Hepatocyte (in vitro differentiated cells): ENCODE results near the gene IAH1. TPM values are rescaled to one million over a fixed set of nuclear protein-coding genes. Genes with fewer than 3 reads are reported as not detected.

Experiments
- DNase-seq: peaks from one replicate; pipeline ENCODE4 v3.0.0-alpha.2; 2016; ENCODE audit warnings: low spot score
- H2AFZ ChIP-seq: fragments of 200-600 bp; sonication (generic); 2 replicates; pipeline ENCODE4 v1.6.0; 2016; ENCODE audit warnings: antibody characterized with exemption, mild to moderate bottlenecking
- H3K27ac ChIP-seq: fragments of 200-600 bp; sonication (generic); 2 replicates; pipeline ENCODE4 v1.5.1; 2016; ENCODE audit warnings: mild to moderate bottlenecking
- H3K27me3 ChIP-seq: fragments of 200-600 bp; sonication (generic); 2 replicates; pipeline ENCODE4 v1.6.1; 2016
- H3K36me3 ChIP-seq: fragments of 200-600 bp; sonication (generic); replicated peaks from 2 replicates; pipeline ENCODE4 v1.5.1; 2016; ENCODE audit warnings: low read depth; ENCODE audit not compliant: insufficient read depth
- H3K4me1 ChIP-seq: fragments of 200-600 bp; sonication (generic); 2 replicates; pipeline ENCODE4 v1.5.1; 2016; ENCODE audit warnings: mild to moderate bottlenecking, moderate library complexity; ENCODE audit not compliant: insufficient read depth
- H3K4me2 ChIP-seq: fragments of 200-600 bp; sonication (generic); 2 replicates; pipeline ENCODE4 v1.6.0; 2016
- H3K4me3 ChIP-seq: fragments of 200-600 bp; sonication (generic); 2 replicates; pipeline ENCODE4 v1.5.1; 2016; ENCODE audit warnings: mild to moderate bottlenecking
- H3K79me2 ChIP-seq: fragments of 200-600 bp; sonication (generic); 2 replicates; pipeline ENCODE4 v1.6.0; 2017; ENCODE audit warnings: mild to moderate bottlenecking
- H3K9me2 ChIP-seq: fragments of 200-600 bp; sonication (generic); replicated peaks from 2 replicates; pipeline ENCODE4 v1.6.0; 2017; ENCODE audit warnings: mild to moderate bottlenecking; ENCODE audit not compliant: insufficient read depth
- H3K9me3 ChIP-seq: fragments of 200-600 bp; sonication (generic); 2 replicates; pipeline ENCODE4 v1.5.1; 2016; ENCODE audit warnings: low read depth, mild to moderate bottlenecking
- H4K20me1 ChIP-seq: fragments of 200-600 bp; sonication (generic); 2 replicates; pipeline ENCODE4 v1.6.0; 2016; ENCODE audit warnings: mild to moderate bottlenecking; ENCODE audit not compliant: insufficient read depth, poor library complexity, severe bottlenecking
- CTCF ChIP-seq: fragments of 200-600 bp; sonication (generic); IDR thresholded peaks from 2 replicates; pipeline ENCODE4 v1.5.1; 2016; ENCODE audit warnings: antibody characterized with exemption, mild to moderate bottlenecking; ENCODE audit not compliant: poor library complexity
- EZH2 ChIP-seq: fragments of 200-600 bp; sonication (generic); IDR thresholded peaks from 2 replicates; pipeline ENCODE4 v1.6.1; 2016; ENCODE audit warnings: antibody characterized with exemption, mild to moderate bottlenecking, borderline replicate concordance
- EZH2phosphoT487 ChIP-seq: fragments of 200-600 bp; sonication (generic); IDR thresholded peaks from one replicate; pipeline ENCODE4 v1.6.1; 2018; ENCODE audit warnings: antibody characterized with exemption, mild to moderate bottlenecking, low read depth, moderate library complexity; ENCODE audit not compliant: unreplicated experiment, severe bottlenecking
- WGBS: methylation state at CpG from one replicate; pipeline ENCODE4 v1.1.6; 2016; ENCODE audit warnings: low lambda C conversion rate; ENCODE audit errors: missing lambda C conversion rate; 5-methylcytosine and 5-hydroxymethylcytosine counted together
- polyA plus RNA-seq: library from polyadenylated mRNA; unstranded; fragments of >200 nt; fragmentation: Nextera tagmentation; extraction: Ambion mirVana; gene quantifications from 2 replicates; pipeline ENCODE4 v1.2.1, GENCODE V29; 2016
- total RNA-seq: library from RNA; depleted of rRNA; stranded (reverse); fragments of >200 nt; gene quantifications from 2 replicates; pipeline ENCODE4 v1.2.3, GENCODE V29; 2014

Gene IAH1
- total and polyA plus RNA-seq, 2 experiments from 2014 or later = 44.2 to 46.7 TPM

GRCh38 chr2:9518780-9519179, 44.4 kb downstream of the IAH1 start:
- 98% methylated on average over 7 of the region's 7 CpGs for WGBS
- Histone ChIP-seq H3K36me3 (peaks cover 4% of the 10 kb centered on the region), H3K4me2 (no peak overlapping the region), H3K79me2 (peaks cover 3% of the 10 kb centered on the region), H4K20me1 (no peaks in the 10 kb centered on the region), H3K27me3 (no peaks in the 10 kb centered on the region), H3K9me2 (no peaks in the 10 kb centered on the region), H3K9me3 (no peaks in the 10 kb centered on the region), H3K27ac (no peak overlapping the region), H3K4me1 (no peaks in the 10 kb centered on the region), H3K4me3 (no peak overlapping the region), H2AFZ (no peak overlapping the region)
- no peak for DNase-seq
- TF ChIP-seq EZH2phosphoT487 = no peak
- TF ChIP-seq EZH2 = no peak
- TF ChIP-seq CTCF = no peak

- Histone ChIP-seq H3K4me3 (no peak overlapping the region), H3K9me2 (no peaks in the 10 kb centered on the region), H3K4me2 (no peak overlapping the region), H3K9me3 (no peaks in the 10 kb centered on the region), H3K79me2 (peaks cover 3% of the 10 kb centered on the region), H3K27ac (no peak overlapping the region), H3K27me3 (no peaks in the 10 kb centered on the region), H3K4me1 (no peaks in the 10 kb centered on the region), H2AFZ (no peak overlapping the region), H4K20me1 (no peaks in the 10 kb centered on the region), H3K36me3 (peaks cover 4% of the 10 kb centered on the region)
- 95% methylated on average over 2 of the region's 2 CpGs for WGBS
- DNase-seq = no peak
- TF ChIP-seq EZH2 = no peak
- TF ChIP-seq CTCF = no peak
- TF ChIP-seq EZH2phosphoT487 = no peak
Observed at GRCh38 chr2:9519250-9519649, 44.9 kb downstream of the IAH1 start.

GRCh38 chr2:9524291-9524690, 49.9 kb downstream of the IAH1 start:
- Histone ChIP-seq H3K4me2 (no peak overlapping the region), H3K4me3 (no peak overlapping the region), H3K4me1 (no peaks in the 10 kb centered on the region), H3K36me3 (peaks cover 4% of the 10 kb centered on the region), H2AFZ (no peak overlapping the region), H3K79me2 (peaks cover 7% of the 10 kb centered on the region), H4K20me1 (no peaks in the 10 kb centered on the region), H3K27ac (no peak overlapping the region), H3K27me3 (no peaks in the 10 kb centered on the region), H3K9me3 (no peaks in the 10 kb centered on the region), H3K9me2 (no peaks in the 10 kb centered on the region)
- 99% methylated on average over 8 of the region's 8 CpGs for WGBS
- TF ChIP-seq EZH2phosphoT487 = no peak
- TF ChIP-seq EZH2 = no peak
- no peak for TF ChIP-seq CTCF
- no peak for DNase-seq

GRCh38 chr2:9525266-9525665, 50.9 kb downstream of the IAH1 start:
- WGBS = 100% methylated on average over 2 of the region's 2 CpGs

More at GRCh38 chr2:9525266-9525665, 50.9 kb downstream of the IAH1 start:
- H3K4me2 ChIP-seq = no peak overlapping the region
- DNase-seq = no peak
- H3K9me2 ChIP-seq = no peaks in the 10 kb centered on the region
- H3K4me3 ChIP-seq = no peak overlapping the region
- no peak overlapping the region for H3K27ac ChIP-seq
- no peaks in the 10 kb centered on the region for H4K20me1 ChIP-seq
- no peaks in the 10 kb centered on the region for H3K27me3 ChIP-seq
- no peak overlapping the region for H2AFZ ChIP-seq
- no peaks in the 10 kb centered on the region for H3K4me1 ChIP-seq
- no peaks in the 10 kb centered on the region for H3K36me3 ChIP-seq
- peaks cover 9% of the 10 kb centered on the region for H3K79me2 ChIP-seq
- H3K9me3 ChIP-seq = no peaks in the 10 kb centered on the region
- TF ChIP-seq EZH2 (no peak), EZH2phosphoT487 (no peak), CTCF (no peak)
